Urinary bladder (tissue), 4 donors: ENCODE measurements around the gene FAM83B. TPM values are rescaled to one million over a fixed set of nuclear protein-coding genes. Genes with fewer than 3 reads are reported as not detected.
"Not testable (repeated sequence)": the region's sequence is repeated elsewhere in the genome, so short reads cannot be mapped to it uniquely, and the experiment has no call there.

Experiments
- DNase-seq: peaks from one replicate; pipeline ENCODE4 v3.0.0-alpha.2; 2015; ENCODE audit errors: extremely low spot score
- H3K27ac ChIP-seq: one replicate; pipeline ENCODE4 v1.5.1; 2013; ENCODE audit warnings: low read depth, mild to moderate bottlenecking, moderate library complexity
- H3K36me3 ChIP-seq: one replicate; pipeline ENCODE4 v1.6.1; 2013; ENCODE audit warnings: mild to moderate bottlenecking, moderate library complexity; ENCODE audit not compliant: insufficient read depth
- H3K4me1 ChIP-seq: one replicate; pipeline ENCODE4 v1.6.1; 2013; ENCODE audit warnings: mild to moderate bottlenecking, moderate library complexity; ENCODE audit not compliant: insufficient read depth
- H3K4me3 ChIP-seq: one replicate; pipeline ENCODE4 v1.5.1; 2013; ENCODE audit warnings: low read depth, low read length
- WGBS: extraction: QIAGEN DNeasy Blood & Tissue Kit; methylation state at CpG from one replicate; pipeline ENCODE4 v1.1.7; 2013; 5-methylcytosine and 5-hydroxymethylcytosine counted together
- polyA plus RNA-seq: library from polyadenylated mRNA; stranded (reverse); fragments of 200-250 nt; gene quantifications from one replicate; pipeline ENCODE4 v1.2.3, GENCODE V29; 2013
- total RNA-seq: library from RNA; depleted of rRNA; stranded (reverse); fragments of >200 nt; gene quantifications from one replicate; pipeline ENCODE4 v1.2.3, GENCODE V29; 2014
- donor health status: healthy with polysubstance abuse.
- donor health status: healthy.

The FAM83B gene
- total and polyA plus RNA-seq, 2 donors: 0.72 to 15.7 TPM

- no peak overlapping the region for H3K27ac ChIP-seq
- H3K4me1 ChIP-seq: no peaks in the 10 kb centered on the region
- H3K4me3 ChIP-seq: no peak overlapping the region
- WGBS: 25% methylated on average over 1 of the region's 1 CpG
- no peaks in the 10 kb centered on the region for H3K36me3 ChIP-seq
- no peak for DNase-seq
These were observed 82.8 kb downstream of the FAM83B start for GRCh38 chr6:54929245-54929909.

GRCh38 chr6:54932622-54933021 is 86.1 kb downstream of the FAM83B start:
- Histone ChIP-seq H3K36me3 (no peaks in the 10 kb centered on the region), H3K4me3 (no peak overlapping the region), H3K27ac (no peak overlapping the region), H3K4me1 (no peaks in the 10 kb centered on the region)
- DNase-seq: no peak

GRCh38 chr6:54935739-54936138 is 89.2 kb downstream of the FAM83B start:
- H3K4me1 ChIP-seq: no peaks in the 10 kb centered on the region
- no peak overlapping the region for H3K27ac ChIP-seq
- H3K4me3 ChIP-seq: no peak overlapping the region
- 90% methylated on average over 5 of the region's 5 CpGs for WGBS
- no peaks in the 10 kb centered on the region for H3K36me3 ChIP-seq
- no peak for DNase-seq

- 59% methylated on average over 3 of the region's 3 CpGs for WGBS
- no peak for DNase-seq
- H3K36me3 ChIP-seq: no peaks in the 10 kb centered on the region
- no peak overlapping the region for H3K27ac ChIP-seq
- H3K4me1 ChIP-seq: no peaks in the 10 kb centered on the region
- H3K4me3 ChIP-seq: no peak overlapping the region
These were observed 90.8 kb downstream of the FAM83B start for GRCh38 chr6:54937371-54937770.

GRCh38 chr6:54957698-54958097 is 111.1 kb downstream of the FAM83B start:
- no peak for DNase-seq
- Histone ChIP-seq H3K36me3 (no peaks in the 10 kb centered on the region), H3K4me1 (no peaks in the 10 kb centered on the region), H3K4me3 (no peak overlapping the region), H3K27ac (no peak overlapping the region)

GRCh38 chr6:54958446-54958845 is 111.9 kb downstream of the FAM83B start:
- no peak for DNase-seq
- Histone ChIP-seq H3K4me1 (no peaks in the 10 kb centered on the region), H3K4me3 (no peak overlapping the region), H3K27ac (no peak overlapping the region), H3K36me3 (no peaks in the 10 kb centered on the region)
- WGBS: 33% methylated on average over 3 of the region's 3 CpGs

- DNase-seq: no peak
- 77% methylated on average over 4 of the region's 4 CpGs for WGBS
- no peak overlapping the region for H3K27ac ChIP-seq
- H3K36me3 ChIP-seq: no peaks in the 10 kb centered on the region
- H3K4me3 ChIP-seq: no peak overlapping the region
- H3K4me1 ChIP-seq: no peaks in the 10 kb centered on the region
These were observed 113.2 kb downstream of the FAM83B start for GRCh38 chr6:54959820-54960219.

GRCh38 chr6:54961372-54961771 is 114.8 kb downstream of the FAM83B start:
- not testable (repeated sequence) for H3K4me3 ChIP-seq

GRCh38 chr6:54970337-54970736 is 123.8 kb downstream of the FAM83B start:
- Histone ChIP-seq H3K4me3 (no peak overlapping the region), H3K4me1 (no peaks in the 10 kb centered on the region), H3K36me3 (no peaks in the 10 kb centered on the region), H3K27ac (no peak overlapping the region)
- 85% methylated on average over 3 of the region's 3 CpGs for WGBS
- DNase-seq: no peak

More at GRCh38 chr6:54961372-54961771, 114.8 kb downstream of the FAM83B start:
- not testable (repeated sequence) for H3K4me1 ChIP-seq, H3K36me3 ChIP-seq, DNase-seq, H3K27ac ChIP-seq
- 94% methylated on average over 23 of the region's 23 CpGs for WGBS

- Histone ChIP-seq H3K27ac (no peak overlapping the region), H3K4me3 (no peak overlapping the region), H3K36me3 (no peaks in the 10 kb centered on the region), H3K4me1 (no peaks in the 10 kb centered on the region)
- 75% methylated on average over 2 of the region's 2 CpGs for WGBS
- no peak for DNase-seq
These were observed 125.3 kb downstream of the FAM83B start for GRCh38 chr6:54971825-54972224.

GRCh38 chr6:54979161-54979560 is 132.6 kb downstream of the FAM83B start:
- H3K4me3 ChIP-seq, H3K27ac ChIP-seq, DNase-seq, H3K36me3 ChIP-seq, H3K4me1 ChIP-seq: not testable (repeated sequence)
- 97% methylated on average over 24 of the region's 24 CpGs for WGBS

GRCh38 chr6:54980511-54981275 is 134.1 kb downstream of the FAM83B start:
- Histone ChIP-seq H3K27ac (no peak overlapping the region), H3K4me3 (no peak overlapping the region), H3K4me1 (no peaks in the 10 kb centered on the region), H3K36me3 (no peaks in the 10 kb centered on the region)
- WGBS: 92% methylated on average over 14 of the region's 14 CpGs
- DNase-seq: no peak

- no peak for DNase-seq
- WGBS: 92% methylated on average over 2 of the region's 2 CpGs
- Histone ChIP-seq H3K36me3 (no peaks in the 10 kb centered on the region), H3K27ac (no peak overlapping the region), H3K4me1 (no peaks in the 10 kb centered on the region), H3K4me3 (no peak overlapping the region)
These were observed 134.7 kb downstream of the FAM83B start for GRCh38 chr6:54981276-54981609.

- no peaks in the 10 kb centered on the region for H3K36me3 ChIP-seq
- WGBS: 71% methylated on average over 3 of the region's 3 CpGs
- H3K4me1 ChIP-seq: no peaks in the 10 kb centered on the region
- H3K27ac ChIP-seq: no peak overlapping the region
- no peak for DNase-seq
- no peak overlapping the region for H3K4me3 ChIP-seq
These were observed 135.1 kb downstream of the FAM83B start for GRCh38 chr6:54981647-54982046.
